Lower leg skin (tissue), 4 donors: Measurements from ENCODE around the gene EPHA3. TPM values are rescaled to one million over a fixed set of nuclear protein-coding genes. Genes with fewer than 3 reads are reported as not detected.

ENCODE experiments used
- DNase-seq, 2 donors: peaks; one replicate each; pipeline ENCODE4 v3.0.0-alpha.2; 2019; ENCODE audit warnings: low spot score in 2 of 2
- H3K4me3 ChIP-seq: fragments of 200-600 bp; sonication (generic); 2 replicates; pipeline ENCODE4 v1.5.1; 2017; ENCODE audit warnings: mild to moderate bottlenecking, low read depth; ENCODE audit not compliant: poor library complexity, severe bottlenecking
- POLR2A ChIP-seq, 2 donors: fragments of 450-650 bp; IDR thresholded peaks; one replicate each; pipeline ENCODE4 v1.6.1; 2016 to 2017; ENCODE audit warnings: antibody characterized with exemption in 2 of 2, mild to moderate bottlenecking in 1 of 2, moderate library complexity in 1 of 2
- WGBS, 2 donors: methylation state at CpG; one replicate each; pipeline ENCODE4 v1.1.5; 2018; 5-methylcytosine and 5-hydroxymethylcytosine counted together
- intact Hi-C: fragments of 100-400 bp; cut with DNase I; formaldehyde crosslinking; loops from one replicate; pipeline ENCODE4 v1.15.0; 2023; ENCODE audit warnings: low total_unique reads
- total RNA-seq, 4 donors: library from RNA; depleted of rRNA; stranded (reverse); fragments of >200 nt; gene quantifications; one replicate each; pipeline ENCODE4 v1.1.0, GENCODE V29; 2016
- TF ChIP-seq, protein P1 (sequence below), 3 donors: fragments of 450-650 bp; IDR thresholded peaks; one replicate each; pipeline ENCODE4 v1.5.1; 2016; ENCODE audit warnings: antibody characterized with exemption in 3 of 3, mild to moderate bottlenecking in 3 of 3, moderate library complexity in 2 of 3

The EPHA3 gene
- total RNA-seq, 4 donors from 2014 or later: 0.30 to 2.8 (median 1.0) TPM

DNA sequence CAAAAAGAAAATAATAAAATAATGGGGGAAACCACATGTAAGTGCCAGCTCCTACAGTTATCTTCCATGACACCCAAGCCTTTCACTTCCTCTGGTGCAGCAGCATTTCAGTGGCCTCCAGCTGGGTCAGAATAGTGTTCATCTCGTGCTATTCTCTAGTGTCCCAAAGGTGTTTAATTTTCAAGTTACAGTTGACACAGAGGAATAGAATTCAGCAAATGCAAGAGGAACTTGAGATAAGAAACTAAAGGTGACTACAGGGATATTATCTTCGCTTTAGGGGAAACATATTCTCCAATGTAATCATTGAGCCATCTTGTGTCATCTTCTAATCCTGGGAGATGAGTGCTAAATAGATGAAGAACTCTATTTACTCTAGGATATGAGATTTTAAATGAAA lies 212.8 kb downstream of the EPHA3 start:
- WGBS, 2 donors: 80 to 88% methylated on average over 2 of the region's 2 CpGs
- TF ChIP-seq POLR2A (IDR thresholded peaks at IDR 0.05): no peak
- TF ChIP-seq, protein P1, sequence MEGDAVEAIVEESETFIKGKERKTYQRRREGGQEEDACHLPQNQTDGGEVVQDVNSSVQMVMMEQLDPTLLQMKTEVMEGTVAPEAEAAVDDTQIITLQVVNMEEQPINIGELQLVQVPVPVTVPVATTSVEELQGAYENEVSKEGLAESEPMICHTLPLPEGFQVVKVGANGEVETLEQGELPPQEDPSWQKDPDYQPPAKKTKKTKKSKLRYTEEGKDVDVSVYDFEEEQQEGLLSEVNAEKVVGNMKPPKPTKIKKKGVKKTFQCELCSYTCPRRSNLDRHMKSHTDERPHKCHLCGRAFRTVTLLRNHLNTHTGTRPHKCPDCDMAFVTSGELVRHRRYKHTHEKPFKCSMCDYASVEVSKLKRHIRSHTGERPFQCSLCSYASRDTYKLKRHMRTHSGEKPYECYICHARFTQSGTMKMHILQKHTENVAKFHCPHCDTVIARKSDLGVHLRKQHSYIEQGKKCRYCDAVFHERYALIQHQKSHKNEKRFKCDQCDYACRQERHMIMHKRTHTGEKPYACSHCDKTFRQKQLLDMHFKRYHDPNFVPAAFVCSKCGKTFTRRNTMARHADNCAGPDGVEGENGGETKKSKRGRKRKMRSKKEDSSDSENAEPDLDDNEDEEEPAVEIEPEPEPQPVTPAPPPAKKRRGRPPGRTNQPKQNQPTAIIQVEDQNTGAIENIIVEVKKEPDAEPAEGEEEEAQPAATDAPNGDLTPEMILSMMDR (IDR thresholded peaks at IDR 0.05): no peak
- DNase-seq: no peak
- no peak overlapping the region for H3K4me3 ChIP-seq
- intact Hi-C loops: no loop called here

GRCh38 chr3:89326997-89327396 lies 219.6 kb downstream of the EPHA3 start:
- 92 to 97% methylated on average over 1 of the region's 1 CpG for WGBS, 2 donors
- H3K4me3 ChIP-seq: no peak overlapping the region
- no peak for TF ChIP-seq POLR2A (IDR thresholded peaks at IDR 0.05)
- TF ChIP-seq, protein P1 (IDR thresholded peaks at IDR 0.05): no peak
- DNase-seq: no peak
- intact Hi-C loops: no loop called here

DNA sequence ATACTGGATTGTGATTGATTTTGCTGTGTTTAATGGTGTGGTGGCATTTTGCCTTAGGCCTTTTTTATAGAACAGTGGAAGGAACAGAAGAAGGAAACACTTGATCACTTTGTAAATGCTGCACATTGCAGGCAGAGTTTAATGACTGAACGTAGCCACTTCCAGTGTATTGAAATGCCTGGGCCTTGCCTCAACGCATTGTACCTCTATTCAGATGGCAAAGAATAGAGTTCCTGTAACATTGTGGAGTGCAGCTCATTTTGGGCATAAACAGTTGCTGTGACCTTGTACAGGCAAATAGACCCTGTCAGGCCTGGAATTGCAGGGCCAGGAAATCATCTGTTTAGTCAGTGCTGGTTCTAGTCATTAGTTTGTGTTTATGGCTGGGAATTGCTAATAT lies 225.0 kb downstream of the EPHA3 start:
- H3K4me3 ChIP-seq: no peak overlapping the region
- intact Hi-C loops: no loop called here
- 58 to 68% methylated on average over 2 of the region's 2 CpGs for WGBS, 2 donors
- TF ChIP-seq POLR2A (IDR thresholded peaks at IDR 0.05): no peak
- TF ChIP-seq, protein P1 (IDR thresholded peaks at IDR 0.05): no peak
- DNase-seq: no peak

DNA sequence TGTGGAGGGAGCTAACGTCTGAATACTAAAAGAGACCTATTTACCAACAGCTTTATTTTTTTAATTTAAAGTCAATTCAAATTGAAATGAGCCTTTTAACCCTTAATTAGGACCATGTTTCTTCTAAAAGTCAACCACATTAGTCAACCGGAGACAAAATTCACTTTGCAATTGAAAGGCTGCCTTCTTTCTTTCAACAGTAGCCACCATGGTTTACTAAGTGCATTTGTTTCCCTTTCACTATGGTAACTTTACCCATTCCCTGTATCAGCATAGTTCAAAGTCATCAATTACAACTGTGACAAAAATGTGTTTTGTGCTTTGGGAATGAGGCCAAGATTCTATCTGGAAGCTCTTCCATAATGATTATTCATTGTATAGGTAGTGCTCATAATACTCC lies 225.4 kb downstream of the EPHA3 start:
- H3K4me3 ChIP-seq: no peak overlapping the region
- 58 to 60% methylated on average over 2 of the region's 2 CpGs for WGBS, 2 donors
- TF ChIP-seq, protein P1 (IDR thresholded peaks at IDR 0.05): no peak
- no peak for TF ChIP-seq POLR2A (IDR thresholded peaks at IDR 0.05)
- DNase-seq: no peak
- intact Hi-C loops: no loop called here

GRCh38 chr3:89335693-89336092 lies 228.3 kb downstream of the EPHA3 start:
- intact Hi-C loops: no loop called here
- TF ChIP-seq, protein P1 (IDR thresholded peaks at IDR 0.05): no peak
- no peak for TF ChIP-seq POLR2A (IDR thresholded peaks at IDR 0.05)
- 48 to 54% methylated on average over 2 of the region's 2 CpGs for WGBS, 2 donors
- no peak for DNase-seq
- no peak overlapping the region for H3K4me3 ChIP-seq

DNA sequence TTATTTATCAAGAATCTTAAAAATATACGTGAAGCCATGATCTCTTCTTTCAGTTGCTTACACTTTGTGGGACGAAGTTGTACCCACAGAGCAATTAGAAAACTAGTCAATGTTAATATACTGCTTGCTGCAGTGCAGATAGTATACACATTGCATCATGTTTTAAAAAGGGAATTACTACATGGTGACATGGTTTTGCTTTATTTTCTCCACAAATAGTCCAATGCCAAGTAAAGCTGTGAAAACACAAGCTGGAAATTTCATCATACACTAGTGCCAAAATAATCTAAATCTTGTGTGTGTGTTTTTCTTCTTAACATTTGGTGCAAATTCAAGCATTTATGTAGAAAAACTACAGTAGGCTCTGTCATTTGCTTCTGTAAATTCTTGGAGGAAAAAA lies 233.0 kb downstream of the EPHA3 start:
- TF ChIP-seq POLR2A (IDR thresholded peaks at IDR 0.05): no peak
- TF ChIP-seq, protein P1 (IDR thresholded peaks at IDR 0.05): no peak
- no peak for DNase-seq
- intact Hi-C loops: no loop called here
- WGBS, 2 donors: 66 to 72% methylated on average over 2 of the region's 2 CpGs
- no peak overlapping the region for H3K4me3 ChIP-seq
